WTC11 (cell line): ENCODE results near the gene ZDHHC11. TPM values are rescaled to one million over a fixed set of nuclear protein-coding genes. Genes with fewer than 3 reads are reported as not detected.

Experiments
- AFF4 ChIP-seq: sonication (generic); formaldehyde crosslinking; IDR thresholded peaks from 2 replicates; pipeline ENCODE4 v1.8.1; 2023; ENCODE audit warnings: mild to moderate bottlenecking, missing genetic modification reagents, borderline replicate concordance
- AR ChIP-seq: fragments of 250-450 bp; sonication (Bioruptor Pico); IDR thresholded peaks from 2 replicates; pipeline ENCODE4 v1.9.0; 2021; ENCODE audit warnings: mild to moderate bottlenecking
- CBFB ChIP-seq: sonication (generic); formaldehyde crosslinking; IDR thresholded peaks from 2 replicates; pipeline ENCODE4 v1.8.1; 2022; ENCODE audit warnings: mild to moderate bottlenecking, low read depth, missing genetic modification reagents
- E2F4 ChIP-seq: sonication (generic); formaldehyde crosslinking; IDR thresholded peaks from 2 replicates; pipeline ENCODE4 v1.8.1; 2022; ENCODE audit warnings: low read depth, mild to moderate bottlenecking, moderate library complexity, missing genetic modification reagents, borderline replicate concordance
- ETV6 ChIP-seq: sonication (generic); formaldehyde crosslinking; IDR thresholded peaks from 2 replicates; pipeline ENCODE4 v1.8.1; 2022; ENCODE audit warnings: mild to moderate bottlenecking, missing genetic modification reagents
- FOXP4 ChIP-seq: sonication (generic); formaldehyde crosslinking; IDR thresholded peaks from 2 replicates; pipeline ENCODE4 v1.8.0; 2022; ENCODE audit warnings: mild to moderate bottlenecking, missing genetic modification reagents
- JUN ChIP-seq: sonication (generic); formaldehyde crosslinking; IDR thresholded peaks from 2 replicates; pipeline ENCODE4 v1.8.0; 2023; ENCODE audit warnings: mild to moderate bottlenecking, missing genetic modification reagents
- MAX ChIP-seq: sonication (generic); formaldehyde crosslinking; IDR thresholded peaks from 2 replicates; pipeline ENCODE4 v1.8.0; 2022; ENCODE audit warnings: mild to moderate bottlenecking, missing genetic modification reagents
- MXD4 ChIP-seq: fragments of 250-450 bp; sonication (Bioruptor Pico); IDR thresholded peaks from 2 replicates; pipeline ENCODE4 v1.8.0; 2021; ENCODE audit warnings: mild to moderate bottlenecking, moderate library complexity, borderline replicate concordance
- MYBL2 ChIP-seq: sonication (generic); formaldehyde crosslinking; IDR thresholded peaks from 2 replicates; pipeline ENCODE4 v1.8.1; 2023; ENCODE audit warnings: mild to moderate bottlenecking, moderate library complexity, missing genetic modification reagents
- NR2C2 ChIP-seq: sonication (generic); formaldehyde crosslinking; IDR thresholded peaks from 2 replicates; pipeline ENCODE4 v1.8.0; 2022; ENCODE audit warnings: mild to moderate bottlenecking, missing genetic modification reagents
- PRRX2 ChIP-seq: fragments of 250-450 bp; sonication (Bioruptor Pico); IDR thresholded peaks from 2 replicates; pipeline ENCODE4 v1.8.0; 2021; ENCODE audit warnings: mild to moderate bottlenecking
- SMAD3 ChIP-seq: sonication (generic); formaldehyde crosslinking; IDR thresholded peaks from 2 replicates; pipeline ENCODE4 v1.8.0; 2022; ENCODE audit warnings: missing genetic modification reagents, mild to moderate bottlenecking, borderline replicate concordance
- ZNF263 ChIP-seq: sonication (generic); formaldehyde crosslinking; IDR thresholded peaks from 2 replicates; pipeline ENCODE4 v1.8.1; 2022; ENCODE audit warnings: low read depth, mild to moderate bottlenecking, moderate library complexity, missing genetic modification reagents
- total RNA-seq: library from RNA; stranded (reverse); gene quantifications from 3 replicates; pipeline ENCODE4 v1.2.3, GENCODE V29; 2021
- TF ChIP-seq, protein P1 (sequence below): sonication (generic); formaldehyde crosslinking; conservative IDR thresholded peaks from 2 replicates; pipeline ENCODE4 v1.8.1; 2023; ENCODE audit warnings: mild to moderate bottlenecking, low read depth, missing genetic modification reagents, moderate library complexity
- TF ChIP-seq, protein P2 (sequence below): fragments of 250-450 bp; sonication (Bioruptor Pico); IDR thresholded peaks from 2 replicates; pipeline ENCODE4 v1.9.0; 2021; ENCODE audit warnings: moderate library complexity, mild to moderate bottlenecking, inconsistent platforms, borderline replicate concordance
- TF ChIP-seq, protein P3 (sequence below): sonication (generic); formaldehyde crosslinking; IDR thresholded peaks from 2 replicates; pipeline ENCODE4 v1.8.1; 2023; ENCODE audit warnings: mild to moderate bottlenecking, missing genetic modification reagents, moderate library complexity
- TF ChIP-seq, protein P4 (sequence below): sonication (generic); formaldehyde crosslinking; IDR thresholded peaks from 2 replicates; pipeline ENCODE4 v1.8.0; 2022; ENCODE audit warnings: missing genetic modification reagents

ZDHHC11 gene
- total RNA-seq, 1 experiment from 2014 or later = 21.4 TPM

- TF ChIP-seq E2F4 (peak; percentile 98), AR (CRISPR knock-in tag) (no peak), MAX (CRISPR knock-in tag) (peak; percentile 80; the same call in 1 of the 2 replicates), NR2C2 (peak; percentile 90), JUN (CRISPR knock-in tag) (peak; percentile 40), AFF4 (CRISPR knock-in tag) (no peak), ETV6 (CRISPR knock-in tag) (peak; percentile 78; the same call in 1 of the 2 replicates), MXD4 (no peak), ZNF263 (CRISPR knock-in tag) (0 out of 2 replicates have a peak, but pooled peaks have one; percentile 44), SMAD3 (CRISPR knock-in tag) (no peak), CBFB (CRISPR knock-in tag) (0 out of 2 replicates have a peak, but pooled peaks have one; percentile 68), MYBL2 (CRISPR knock-in tag) (peak; percentile 82; the same call in 1 of the 2 replicates), FOXP4 (CRISPR knock-in tag) (peak; percentile 76), PRRX2 (CRISPR knock-in tag) (no peak)
- TF ChIP-seq, protein P1, sequence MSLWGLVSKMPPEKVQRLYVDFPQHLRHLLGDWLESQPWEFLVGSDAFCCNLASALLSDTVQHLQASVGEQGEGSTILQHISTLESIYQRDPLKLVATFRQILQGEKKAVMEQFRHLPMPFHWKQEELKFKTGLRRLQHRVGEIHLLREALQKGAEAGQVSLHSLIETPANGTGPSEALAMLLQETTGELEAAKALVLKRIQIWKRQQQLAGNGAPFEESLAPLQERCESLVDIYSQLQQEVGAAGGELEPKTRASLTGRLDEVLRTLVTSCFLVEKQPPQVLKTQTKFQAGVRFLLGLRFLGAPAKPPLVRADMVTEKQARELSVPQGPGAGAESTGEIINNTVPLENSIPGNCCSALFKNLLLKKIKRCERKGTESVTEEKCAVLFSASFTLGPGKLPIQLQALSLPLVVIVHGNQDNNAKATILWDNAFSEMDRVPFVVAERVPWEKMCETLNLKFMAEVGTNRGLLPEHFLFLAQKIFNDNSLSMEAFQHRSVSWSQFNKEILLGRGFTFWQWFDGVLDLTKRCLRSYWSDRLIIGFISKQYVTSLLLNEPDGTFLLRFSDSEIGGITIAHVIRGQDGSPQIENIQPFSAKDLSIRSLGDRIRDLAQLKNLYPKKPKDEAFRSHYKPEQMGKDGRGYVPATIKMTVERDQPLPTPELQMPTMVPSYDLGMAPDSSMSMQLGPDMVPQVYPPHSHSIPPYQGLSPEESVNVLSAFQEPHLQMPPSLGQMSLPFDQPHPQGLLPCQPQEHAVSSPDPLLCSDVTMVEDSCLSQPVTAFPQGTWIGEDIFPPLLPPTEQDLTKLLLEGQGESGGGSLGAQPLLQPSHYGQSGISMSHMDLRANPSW (CRISPR knock-in tag) = no peak
- TF ChIP-seq, protein P2, sequence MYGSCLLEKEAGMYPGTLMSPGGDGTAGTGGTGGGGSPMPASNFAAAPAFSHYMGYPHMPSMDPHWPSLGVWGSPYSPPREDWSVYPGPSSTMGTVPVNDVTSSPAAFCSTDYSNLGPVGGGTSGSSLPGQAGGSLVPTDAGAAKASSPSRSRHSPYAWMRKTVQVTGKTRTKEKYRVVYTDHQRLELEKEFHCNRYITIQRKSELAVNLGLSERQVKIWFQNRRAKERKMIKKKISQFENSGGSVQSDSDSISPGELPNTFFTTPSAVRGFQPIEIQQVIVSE (CRISPR knock-in tag) = no peak
- TF ChIP-seq, protein P3, sequence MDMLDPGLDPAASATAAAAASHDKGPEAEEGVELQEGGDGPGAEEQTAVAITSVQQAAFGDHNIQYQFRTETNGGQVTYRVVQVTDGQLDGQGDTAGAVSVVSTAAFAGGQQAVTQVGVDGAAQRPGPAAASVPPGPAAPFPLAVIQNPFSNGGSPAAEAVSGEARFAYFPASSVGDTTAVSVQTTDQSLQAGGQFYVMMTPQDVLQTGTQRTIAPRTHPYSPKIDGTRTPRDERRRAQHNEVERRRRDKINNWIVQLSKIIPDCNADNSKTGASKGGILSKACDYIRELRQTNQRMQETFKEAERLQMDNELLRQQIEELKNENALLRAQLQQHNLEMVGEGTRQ (CRISPR knock-in tag) = peak; percentile 57
- TF ChIP-seq, protein P4, sequence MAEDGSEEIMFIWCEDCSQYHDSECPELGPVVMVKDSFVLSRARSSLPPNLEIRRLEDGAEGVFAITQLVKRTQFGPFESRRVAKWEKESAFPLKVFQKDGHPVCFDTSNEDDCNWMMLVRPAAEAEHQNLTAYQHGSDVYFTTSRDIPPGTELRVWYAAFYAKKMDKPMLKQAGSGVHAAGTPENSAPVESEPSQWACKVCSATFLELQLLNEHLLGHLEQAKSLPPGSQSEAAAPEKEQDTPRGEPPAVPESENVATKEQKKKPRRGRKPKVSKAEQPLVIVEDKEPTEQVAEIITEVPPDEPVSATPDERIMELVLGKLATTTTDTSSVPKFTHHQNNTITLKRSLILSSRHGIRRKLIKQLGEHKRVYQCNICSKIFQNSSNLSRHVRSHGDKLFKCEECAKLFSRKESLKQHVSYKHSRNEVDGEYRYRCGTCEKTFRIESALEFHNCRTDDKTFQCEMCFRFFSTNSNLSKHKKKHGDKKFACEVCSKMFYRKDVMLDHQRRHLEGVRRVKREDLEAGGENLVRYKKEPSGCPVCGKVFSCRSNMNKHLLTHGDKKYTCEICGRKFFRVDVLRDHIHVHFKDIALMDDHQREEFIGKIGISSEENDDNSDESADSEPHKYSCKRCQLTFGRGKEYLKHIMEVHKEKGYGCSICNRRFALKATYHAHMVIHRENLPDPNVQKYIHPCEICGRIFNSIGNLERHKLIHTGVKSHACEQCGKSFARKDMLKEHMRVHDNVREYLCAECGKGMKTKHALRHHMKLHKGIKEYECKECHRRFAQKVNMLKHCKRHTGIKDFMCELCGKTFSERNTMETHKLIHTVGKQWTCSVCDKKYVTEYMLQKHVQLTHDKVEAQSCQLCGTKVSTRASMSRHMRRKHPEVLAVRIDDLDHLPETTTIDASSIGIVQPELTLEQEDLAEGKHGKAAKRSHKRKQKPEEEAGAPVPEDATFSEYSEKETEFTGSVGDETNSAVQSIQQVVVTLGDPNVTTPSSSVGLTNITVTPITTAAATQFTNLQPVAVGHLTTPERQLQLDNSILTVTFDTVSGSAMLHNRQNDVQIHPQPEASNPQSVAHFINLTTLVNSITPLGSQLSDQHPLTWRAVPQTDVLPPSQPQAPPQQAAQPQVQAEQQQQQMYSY (CRISPR knock-in tag) = no peak
Observed at GRCh38 chr5:892394-893136, 41.8 kb upstream of the ZDHHC11 start, which contains the start of the genes BRD9 and TRIP13 (continued).
